Activated CD8-positive, alpha-beta memory T cell treated with anti-CD3 and anti-CD28 coated beads for 36 hours (primary cell): ENCODE measurements around the gene LIN28B. TPM values are rescaled to one million over a fixed set of nuclear protein-coding genes. Genes with fewer than 3 reads are reported as not detected.
"Not testable (repeated sequence)": the region's sequence is repeated elsewhere in the genome, so short reads cannot be mapped to it uniquely, and the experiment has no call there.

Source experiments
- CTCF ChIA-PET: fragments of 350-600 bp; sonication (Branson Sonifier 250); formaldehyde crosslinking; loops from one replicate; lab custom pipeline; 2021; ENCODE audit warnings: antibody characterized with exemption; lab: Charles Lee
- POLR2A ChIA-PET: fragments of 350-600 bp; sonication (Branson Sonifier 250); formaldehyde crosslinking; loops from one replicate; lab custom pipeline; 2021; ENCODE audit warnings: antibody characterized with exemption; lab: Charles Lee
- total RNA-seq, 2 experiments: library from RNA; stranded (reverse); gene quantifications; one replicate each; pipeline ENCODE4 v1.2.3, GENCODE V29; 2021

The LIN28B gene
- total RNA-seq, 2 experiments from 2014 or later: not detected

GRCh38 chr6:105056646-105057045 lies 99.7 kb downstream of the LIN28B start:
- ChIA-PET POLR2A (no interaction called here), CTCF (no interaction called here)

GRCh38 chr6:105057160-105057559 lies 100.3 kb downstream of the LIN28B start:
- CTCF ChIA-PET: no interaction called here

GRCh38 chr6:105058316-105058715 lies 101.4 kb downstream of the LIN28B start:
- POLR2A ChIA-PET: no interaction called here
- CTCF ChIA-PET: no interaction called here

More at GRCh38 chr6:105057160-105057559, 100.3 kb downstream of the LIN28B start:
- POLR2A ChIA-PET: no interaction called here

- ChIA-PET POLR2A (no interaction called here), CTCF (no interaction called here)
Measured at GRCh38 chr6:105058846-105059245, 101.9 kb downstream of the LIN28B start.

- POLR2A ChIA-PET: no interaction called here
- CTCF ChIA-PET: no interaction called here
Measured at GRCh38 chr6:105066233-105066632, 109.3 kb downstream of the LIN28B start.

- CTCF ChIA-PET: no interaction called here
- POLR2A ChIA-PET: no interaction called here
Measured at GRCh38 chr6:105066836-105067235, 109.9 kb downstream of the LIN28B start.

- ChIA-PET POLR2A (no interaction called here), CTCF (no interaction called here)
Measured at GRCh38 chr6:105067329-105067728, 110.4 kb downstream of the LIN28B start.

GRCh38 chr6:105068407-105068806 lies 111.5 kb downstream of the LIN28B start:
- POLR2A ChIA-PET: no interaction called here
- CTCF ChIA-PET: no interaction called here

- ChIA-PET CTCF (no interaction called here), POLR2A (no interaction called here)
Measured at GRCh38 chr6:105069821-105070445, 113.0 kb downstream of the LIN28B start.

- ChIA-PET POLR2A (no interaction called here), CTCF (no interaction called here)
Measured at GRCh38 chr6:105072798-105073199, 115.9 kb downstream of the LIN28B start.

- POLR2A ChIA-PET: no interaction called here
- CTCF ChIA-PET: no interaction called here
Measured at GRCh38 chr6:105075210-105075609, 118.3 kb downstream of the LIN28B start.

- POLR2A ChIA-PET, CTCF ChIA-PET: not testable (repeated sequence)
Measured at GRCh38 chr6:105076418-105076817, 119.5 kb downstream of the LIN28B start.

GRCh38 chr6:105077596-105078385 lies 120.9 kb downstream of the LIN28B start:
- ChIA-PET CTCF (interaction anchor here (0.7 kb wide), 1 partner anchor 504 kb away, joined by 3 read pairs; no protein-coding TSS in a partner anchor), POLR2A (no interaction called here)

GRCh38 chr6:105078386-105078708 lies 121.4 kb downstream of the LIN28B start:
- CTCF ChIA-PET: interaction anchor here (0.7 kb wide), 1 partner anchor 503 kb away, joined by 3 read pairs; no protein-coding TSS in a partner anchor

GRCh38 chr6:105080279-105080678 lies 123.4 kb downstream of the LIN28B start:
- POLR2A ChIA-PET: no interaction called here
- CTCF ChIA-PET: no interaction called here

More at GRCh38 chr6:105078386-105078708, 121.4 kb downstream of the LIN28B start:
- POLR2A ChIA-PET: no interaction called here

GRCh38 chr6:105081662-105082061 lies 124.8 kb downstream of the LIN28B start:
- CTCF ChIA-PET, POLR2A ChIA-PET: not testable (repeated sequence)

GRCh38 chr6:105087571-105088211 lies 130.8 kb downstream of the LIN28B start:
- CTCF ChIA-PET: interaction anchor here (0.5 to 1.5 kb wide), 13 partner anchors 10 to 1252 kb away, joined by 3 to 5 read pairs (median 3); partner anchors contain the start of gene PREP
- POLR2A ChIA-PET: no interaction called here

- CTCF ChIA-PET: interaction anchor here (0.7 kb wide), 1 partner anchor 302 kb away, joined by 3 read pairs; no protein-coding TSS in a partner anchor
- POLR2A ChIA-PET: no interaction called here
Measured at GRCh38 chr6:105091140-105091829, 134.4 kb downstream of the LIN28B start.

GRCh38 chr6:105094133-105094640 lies 137.3 kb downstream of the LIN28B start:
- POLR2A ChIA-PET: no interaction called here
- CTCF ChIA-PET: no interaction called here
